ENCODE measurements around the gene PLA2G1B. TPM values are rescaled to one million over a fixed set of nuclear protein-coding genes. Genes with fewer than 3 reads are reported as not detected.
A peak's percentile ranks its signal among the peaks of the same experiment; 100 is the strongest.

PLA2G1B gene
- total and polyA plus RNA-seq, 4 donors: 0.39 to 4.6 (median 1.1) TPM

- H3K27me3 ChIP-seq (ENCODE audit: control insufficient read depth in 4 of 4, insufficient read depth in 4 of 4, low read length in 3 of 4): peaks cover 0 to 3% (median 0%) of the 10 kb centered on the region in 4 donors
- no peak overlapping the region for H3K27ac ChIP-seq (ENCODE audit: low read depth in 1 of 2, low read length in 2 of 2)
- H3K4me3 ChIP-seq (ENCODE audit: low read depth in 1 of 3, low read length in 3 of 3): no peak overlapping the region
- H3K9ac ChIP-seq (ENCODE audit: low read depth in 1 of 2, low read length in 2 of 2): no peak overlapping the region
- peak; percentile 88 to 95 for TF ChIP-seq RAD21 (IDR thresholded peaks at IDR 0.05)
- TF ChIP-seq MAX (IDR thresholded peaks at IDR 0.05): no peak
- TF ChIP-seq CTCF (IDR thresholded peaks at IDR 0.05; ENCODE audit: low read depth, low read length, missing input control): peak; percentile 87
- H3K9me3 ChIP-seq (ENCODE audit: control insufficient read depth in 4 of 4, low read length in 3 of 4): no peaks in the 10 kb centered on the region
- no peaks in the 10 kb centered on the region for H3K36me3 ChIP-seq (ENCODE audit: control insufficient read depth in 4 of 4, insufficient read depth in 3 of 4, low read depth in 1 of 4, low read length in 3 of 4)
- H3K4me1 ChIP-seq (ENCODE audit: control insufficient read depth in 4 of 4, insufficient read depth in 4 of 4, low read length in 3 of 4): no peaks in the 10 kb centered on the region
- DNase-seq (ENCODE audit: low spot score): peak; percentile 78
- WGBS: 75% methylated on average over 13 of the region's 13 CpGs
Observed at GRCh38 chr12:120356567-120357030, 29.0 kb upstream of the PLA2G1B start.

- 93% methylated on average over 4 of the region's 4 CpGs for WGBS
- no peaks in the 10 kb centered on the region for H3K36me3 ChIP-seq (ENCODE audit: control insufficient read depth in 4 of 4, insufficient read depth in 3 of 4, low read depth in 1 of 4, low read length in 3 of 4)
- no peak for TF ChIP-seq EGR1 (IDR thresholded peaks at IDR 0.05; ENCODE audit: low read depth in 2 of 2)
- TF ChIP-seq SP1 (IDR thresholded peaks at IDR 0.05): no peak
- no peak for TF ChIP-seq FOXA2 (IDR thresholded peaks at IDR 0.05)
- TF ChIP-seq ZBTB33 (IDR thresholded peaks at IDR 0.05): no peak
- no peak for TF ChIP-seq YY1 (IDR thresholded peaks at IDR 0.05)
- no peaks in the 10 kb centered on the region for H3K27me3 ChIP-seq (ENCODE audit: control insufficient read depth in 4 of 4, insufficient read depth in 4 of 4, low read length in 3 of 4)
- DNase-seq (ENCODE audit: low spot score): no peak
- peaks cover 4 to 20% (median 13%) of the 10 kb centered on the region in 4 donors for H3K4me1 ChIP-seq (ENCODE audit: control insufficient read depth in 4 of 4, insufficient read depth in 4 of 4, low read length in 3 of 4)
- H3K9me3 ChIP-seq (ENCODE audit: control insufficient read depth in 4 of 4, low read length in 3 of 4): no peaks in the 10 kb centered on the region
- H3K27ac ChIP-seq (ENCODE audit: low read depth in 1 of 2, low read length in 2 of 2): no peak overlapping the region
- no peak overlapping the region for H3K4me3 ChIP-seq (ENCODE audit: low read depth in 1 of 3, low read length in 3 of 3)
- no peak overlapping the region for H3K9ac ChIP-seq (ENCODE audit: low read depth in 1 of 2, low read length in 2 of 2)
Observed at GRCh38 chr12:120353556-120354317, 26.2 kb upstream of the PLA2G1B start.

GRCh38 chr12:120353136-120353535 lies 25.6 kb upstream of the PLA2G1B start:
- H3K9ac ChIP-seq (ENCODE audit: low read depth in 1 of 2, low read length in 2 of 2): no peak overlapping the region
- 94% methylated on average over 6 of the region's 6 CpGs for WGBS
- H3K27me3 ChIP-seq (ENCODE audit: control insufficient read depth in 4 of 4, insufficient read depth in 4 of 4, low read length in 3 of 4): no peaks in the 10 kb centered on the region
- no peaks in the 10 kb centered on the region for H3K9me3 ChIP-seq (ENCODE audit: control insufficient read depth in 4 of 4, low read length in 3 of 4)
- H3K36me3 ChIP-seq (ENCODE audit: control insufficient read depth in 4 of 4, insufficient read depth in 3 of 4, low read depth in 1 of 4, low read length in 3 of 4): no peaks in the 10 kb centered on the region
- peaks cover 4 to 20% (median 13%) of the 10 kb centered on the region in 4 donors for H3K4me1 ChIP-seq (ENCODE audit: control insufficient read depth in 4 of 4, insufficient read depth in 4 of 4, low read length in 3 of 4)
- H3K4me3 ChIP-seq (ENCODE audit: low read depth in 1 of 3, low read length in 3 of 3): no peak overlapping the region
- DNase-seq (ENCODE audit: low spot score): no peak
- H3K27ac ChIP-seq (ENCODE audit: low read depth in 1 of 2, low read length in 2 of 2): no peak overlapping the region
- no peak for TF ChIP-seq ZBTB33 (IDR thresholded peaks at IDR 0.05)
- no peak for TF ChIP-seq JUND (IDR thresholded peaks at IDR 0.05)
- no peak for TF ChIP-seq ATF3 (IDR thresholded peaks at IDR 0.05)
- TF ChIP-seq HNF4A (conservative IDR thresholded peaks at IDR 0.05): no peak
- no peak for TF ChIP-seq MAX (IDR thresholded peaks at IDR 0.05)
- TF ChIP-seq RXRA (IDR thresholded peaks at IDR 0.05): no peak
- no peak for TF ChIP-seq EGR1 (IDR thresholded peaks at IDR 0.05; ENCODE audit: low read depth in 2 of 2)
- no peak for TF ChIP-seq SP1 (IDR thresholded peaks at IDR 0.05)
- no peak for TF ChIP-seq YY1 (IDR thresholded peaks at IDR 0.05)
- TF ChIP-seq HNF4G (IDR thresholded peaks at IDR 0.05): no peak
- TF ChIP-seq NR2F2 (IDR thresholded peaks at IDR 0.05): no peak
- TF ChIP-seq GABPA (IDR thresholded peaks at IDR 0.05 in 1 of 2, conservative IDR thresholded peaks at IDR 0.05 in 1 of 2): no peak
- TF ChIP-seq RAD21 (IDR thresholded peaks at IDR 0.05): no peak
- no peak for TF ChIP-seq FOXA1 (IDR thresholded peaks at IDR 0.05)
